ENCODE measurements around the gene SLC37A1. TPM values are rescaled to one million over a fixed set of nuclear protein-coding genes. Genes with fewer than 3 reads are reported as not detected.

The SLC37A1 gene
- total RNA-seq, 2 donors from 2014 or later = 22.7 to 47.0 TPM

DNA sequence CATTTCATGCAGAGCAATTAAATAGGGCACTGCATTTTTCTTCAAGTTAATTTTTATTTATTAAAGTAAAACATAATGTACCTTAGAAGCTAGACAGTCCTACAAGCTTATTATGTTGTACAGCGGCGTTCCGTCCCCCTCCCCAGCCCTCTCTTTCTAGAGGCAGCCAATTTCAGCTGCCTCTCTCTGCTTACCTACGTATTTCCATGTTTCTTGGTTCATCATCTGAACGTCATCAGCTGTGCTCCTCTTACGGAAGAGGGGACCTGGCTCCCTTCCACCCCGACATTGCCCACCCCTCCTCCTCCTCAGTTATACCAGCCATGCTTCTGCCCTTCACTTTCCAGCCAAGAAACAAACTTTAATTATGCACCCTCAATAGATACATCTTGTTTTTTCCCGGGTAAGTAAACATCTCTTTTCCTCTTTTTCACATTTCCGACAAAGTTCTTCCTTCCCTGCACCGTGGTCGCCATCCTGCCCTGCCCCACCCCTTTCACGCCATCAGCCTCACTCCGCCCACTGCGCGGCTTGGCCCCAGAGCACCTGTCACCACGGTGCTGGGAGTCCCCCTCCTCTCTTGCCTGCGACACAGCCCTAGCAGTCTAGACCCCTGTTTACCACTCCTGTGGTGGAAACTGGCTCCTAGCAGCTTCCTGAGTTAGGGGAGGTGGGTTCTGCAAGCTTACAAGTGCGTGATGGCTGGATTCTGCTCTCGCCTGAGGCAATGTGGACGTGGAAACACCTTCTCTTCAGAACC is 57.9 kb downstream of the SLC37A1 start:
- Histone ChIP-seq H3K9me3 (ENCODE audit: control insufficient read depth, low read length) (peaks cover 4% of the 10 kb centered on the region), H3K9ac (ENCODE audit: extremely low read depth, low read length, poor library complexity, severe bottlenecking) (no peak overlapping the region), H3K4me1 (ENCODE audit: control insufficient read depth, insufficient read depth, low read length) (no peaks in the 10 kb centered on the region), H3K36me3 (ENCODE audit: control insufficient read depth, insufficient read depth, low read length) (no peaks in the 10 kb centered on the region), H3K4me3 (ENCODE audit: low read length) (no peak overlapping the region), H3K27ac (ENCODE audit: low read depth, low read length) (no peak overlapping the region), H3K27me3 (ENCODE audit: control insufficient read depth, insufficient read depth, low read length, poor library complexity, severe bottlenecking) (no peaks in the 10 kb centered on the region)
- TF ChIP-seq, protein P1, sequence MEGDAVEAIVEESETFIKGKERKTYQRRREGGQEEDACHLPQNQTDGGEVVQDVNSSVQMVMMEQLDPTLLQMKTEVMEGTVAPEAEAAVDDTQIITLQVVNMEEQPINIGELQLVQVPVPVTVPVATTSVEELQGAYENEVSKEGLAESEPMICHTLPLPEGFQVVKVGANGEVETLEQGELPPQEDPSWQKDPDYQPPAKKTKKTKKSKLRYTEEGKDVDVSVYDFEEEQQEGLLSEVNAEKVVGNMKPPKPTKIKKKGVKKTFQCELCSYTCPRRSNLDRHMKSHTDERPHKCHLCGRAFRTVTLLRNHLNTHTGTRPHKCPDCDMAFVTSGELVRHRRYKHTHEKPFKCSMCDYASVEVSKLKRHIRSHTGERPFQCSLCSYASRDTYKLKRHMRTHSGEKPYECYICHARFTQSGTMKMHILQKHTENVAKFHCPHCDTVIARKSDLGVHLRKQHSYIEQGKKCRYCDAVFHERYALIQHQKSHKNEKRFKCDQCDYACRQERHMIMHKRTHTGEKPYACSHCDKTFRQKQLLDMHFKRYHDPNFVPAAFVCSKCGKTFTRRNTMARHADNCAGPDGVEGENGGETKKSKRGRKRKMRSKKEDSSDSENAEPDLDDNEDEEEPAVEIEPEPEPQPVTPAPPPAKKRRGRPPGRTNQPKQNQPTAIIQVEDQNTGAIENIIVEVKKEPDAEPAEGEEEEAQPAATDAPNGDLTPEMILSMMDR (conservative IDR thresholded peaks at IDR 0.05) = no peak
- Mint-ChIP-seq H3K36me3 (ENCODE audit: low read depth) (peaks cover 86% of the 10 kb centered on the region), H3K4me1 (no peaks in the 10 kb centered on the region), H3K27me3 (ENCODE audit: insufficient read depth) (no peaks in the 10 kb centered on the region), H3K9me3 (peaks cover 8% of the 10 kb centered on the region), H3K27ac (no peak overlapping the region), H3K4me3 (no peak overlapping the region)
- peak; percentile 17 for DNase-seq
- 91 to 95% methylated on average over 17 to 20 of the region's 20 CpGs for WGBS, 2 experiments (ENCODE audit: insufficient coverage in 1 of 2, insufficient read length in 1 of 2)

DNA sequence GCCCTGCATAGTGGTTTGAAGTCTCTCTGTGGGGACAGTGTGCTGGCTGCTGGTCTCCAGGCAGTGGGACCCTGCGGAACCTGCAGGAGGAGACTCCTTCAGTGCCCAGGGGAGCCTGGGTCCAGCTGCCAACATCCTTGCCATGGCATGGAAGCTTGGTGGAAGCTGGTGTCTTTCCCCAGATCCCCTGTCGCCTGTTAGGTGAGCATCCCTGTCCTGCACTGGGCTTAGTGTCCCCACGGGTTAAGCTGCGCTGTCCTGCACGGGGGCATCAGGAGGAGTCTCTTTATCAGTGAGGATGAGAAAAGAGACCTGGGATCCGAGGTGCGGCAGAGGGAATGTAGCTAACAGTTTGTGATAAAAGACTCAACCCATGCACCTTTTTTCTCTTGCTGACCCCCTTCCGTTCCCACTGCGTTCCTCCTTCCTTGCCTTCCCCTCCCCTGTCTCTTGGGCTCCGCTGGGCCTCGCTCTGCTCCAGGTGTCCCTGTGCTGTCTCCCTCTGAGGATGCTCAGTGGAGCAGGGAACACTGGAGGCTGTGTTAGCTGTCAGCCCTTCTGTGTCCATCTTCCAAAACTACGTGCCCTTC is 59.3 kb downstream of the SLC37A1 start:
- no peaks in the 10 kb centered on the region for H3K27me3 Mint-ChIP-seq (ENCODE audit: insufficient read depth)
- Histone ChIP-seq H3K27ac (ENCODE audit: low read depth, low read length) (no peak overlapping the region), H3K9me3 (ENCODE audit: control insufficient read depth, low read length) (peaks cover 16% of the 10 kb centered on the region), H3K4me1 (ENCODE audit: control insufficient read depth, insufficient read depth, low read length) (no peaks in the 10 kb centered on the region), H3K36me3 (ENCODE audit: control insufficient read depth, insufficient read depth, low read length) (no peaks in the 10 kb centered on the region), H3K4me3 (ENCODE audit: low read length) (no peak overlapping the region), H3K9ac (ENCODE audit: extremely low read depth, low read length, poor library complexity, severe bottlenecking) (no peak overlapping the region), H3K27me3 (ENCODE audit: control insufficient read depth, insufficient read depth, low read length, poor library complexity, severe bottlenecking) (no peaks in the 10 kb centered on the region)
- no peak overlapping the region for H3K27ac Mint-ChIP-seq
- WGBS, 2 experiments (ENCODE audit: insufficient coverage in 1 of 2, insufficient read length in 1 of 2) = 93 to 94% methylated on average over 7 to 12 of the region's 12 CpGs
- no peak overlapping the region for H3K4me3 Mint-ChIP-seq
- DNase-seq = no peak
- peaks cover 89% of the 10 kb centered on the region for H3K36me3 Mint-ChIP-seq (ENCODE audit: low read depth)
- TF ChIP-seq, protein P1 (conservative IDR thresholded peaks at IDR 0.05) = no peak
- no peaks in the 10 kb centered on the region for H3K4me1 Mint-ChIP-seq
- H3K9me3 Mint-ChIP-seq = peaks cover 20% of the 10 kb centered on the region

DNA sequence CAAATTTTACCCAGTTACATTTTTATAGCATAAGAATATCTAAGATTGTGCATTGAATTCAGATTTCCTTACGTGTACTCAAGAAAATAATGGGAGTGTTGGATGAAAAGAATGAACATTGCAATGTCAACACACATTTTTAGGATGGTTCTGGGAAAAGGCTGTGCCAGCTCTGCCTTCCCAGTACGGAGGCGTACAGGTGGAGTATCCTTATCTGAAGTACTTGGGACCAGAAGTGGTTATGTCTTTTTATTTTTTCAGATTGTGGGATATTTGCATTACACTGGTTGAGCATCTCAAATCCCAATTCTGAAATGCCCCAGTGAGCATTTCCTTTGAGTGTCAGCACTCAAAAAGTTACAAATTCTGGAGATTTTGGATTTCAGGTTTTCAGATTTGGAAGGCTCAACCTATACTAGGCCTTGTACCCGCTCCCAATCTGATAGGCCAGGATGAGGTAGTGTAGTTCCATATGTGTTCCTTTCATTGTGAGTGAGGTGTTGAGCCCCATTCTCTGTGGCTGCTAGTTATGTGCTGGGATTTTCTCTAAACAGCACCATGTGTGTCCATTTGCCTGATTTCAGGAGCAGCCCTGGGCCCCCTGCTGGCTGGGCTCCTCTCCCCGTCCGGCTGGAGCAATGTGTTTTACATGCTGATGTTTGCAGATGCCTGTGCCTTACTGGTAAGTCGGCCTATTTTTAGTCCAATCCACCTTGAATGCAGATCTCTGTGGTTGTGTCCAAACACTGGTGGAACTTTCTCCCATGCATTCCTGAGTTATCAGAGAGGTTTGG is 60.8 kb downstream of the SLC37A1 start:
- DNase-seq = peak; percentile 40
- Mint-ChIP-seq H3K4me1 (peaks cover 10% of the 10 kb centered on the region), H3K27ac (no peak overlapping the region), H3K9me3 (peaks cover 21% of the 10 kb centered on the region), H3K4me3 (no peak overlapping the region), H3K27me3 (ENCODE audit: insufficient read depth) (no peaks in the 10 kb centered on the region), H3K36me3 (ENCODE audit: low read depth) (peaks cover 85% of the 10 kb centered on the region)
- H3K9ac ChIP-seq (ENCODE audit: extremely low read depth, low read length, poor library complexity, severe bottlenecking) = no peak overlapping the region
- H3K27ac ChIP-seq (ENCODE audit: low read depth, low read length) = no peak overlapping the region
- H3K4me1 ChIP-seq (ENCODE audit: control insufficient read depth, insufficient read depth, low read length) = no peaks in the 10 kb centered on the region
- no peaks in the 10 kb centered on the region for H3K27me3 ChIP-seq (ENCODE audit: control insufficient read depth, insufficient read depth, low read length, poor library complexity, severe bottlenecking)
- peaks cover 16% of the 10 kb centered on the region for H3K9me3 ChIP-seq (ENCODE audit: control insufficient read depth, low read length)
- whole genome bisulfite sequencing, 2 experiments (ENCODE audit: insufficient coverage in 1 of 2, insufficient read length in 1 of 2) = 92 to 100% methylated on average over 6 to 7 of the region's 7 CpGs
- TF ChIP-seq, protein P1 (conservative IDR thresholded peaks at IDR 0.05) = no peak
- no peaks in the 10 kb centered on the region for H3K36me3 ChIP-seq (ENCODE audit: control insufficient read depth, insufficient read depth, low read length)
- H3K4me3 ChIP-seq (ENCODE audit: low read length) = no peak overlapping the region
